Effector memory CD8-positive, alpha-beta T cell (primary cell): Measurements from ENCODE around the gene RMND5B.

ENCODE experiments used
- ATAC-seq: fragments of 150-1000 bp; cut with Tn5 transposase; replicated peaks from 2 replicates; pipeline ENCODE4 v1.10.0; 2021; ENCODE audit warnings: mild to moderate bottlenecking, moderate library complexity
- DNase-seq, 3 experiments: peaks; one replicate each; pipeline ENCODE4 v3.0.0; 2021
- H3K27ac Mint-ChIP-seq, 2 donors: one replicate each; pipeline ENCODE4 v1.8.0; 2022; ENCODE audit warnings: mild to moderate bottlenecking in 2 of 2, mixed read lengths in 2 of 2, moderate library complexity in 2 of 2
- H3K27me3 Mint-ChIP-seq, 2 donors: one replicate each; pipeline ENCODE4 v1.8.0; 2022; ENCODE audit warnings: mixed read lengths in 2 of 2
- H3K36me3 Mint-ChIP-seq: one replicate; pipeline ENCODE4 v1.8.0; 2022; ENCODE audit warnings: mild to moderate bottlenecking, moderate library complexity, mixed read lengths; ENCODE audit not compliant: insufficient read depth
- H3K4me1 Mint-ChIP-seq, 2 donors: one replicate each; pipeline ENCODE4 v1.8.0; 2022; ENCODE audit warnings: low read depth in 2 of 2, mixed read lengths in 2 of 2
- H3K4me3 Mint-ChIP-seq, 2 donors: one replicate each; pipeline ENCODE4 v1.8.0; 2022; ENCODE audit warnings: mild to moderate bottlenecking in 2 of 2, mixed read lengths in 2 of 2, moderate library complexity in 2 of 2
- H3K9me3 Mint-ChIP-seq, 2 donors: one replicate each; pipeline ENCODE4 v1.8.0; 2022; ENCODE audit warnings: mixed read lengths in 2 of 2

Gene RMND5B

GRCh38 chr5:178150977-178151734 lies 20.3 kb downstream of the RMND5B start:
- H3K27ac Mint-ChIP-seq = peak overlapping the region; percentile 69 to 70
- H3K9me3 Mint-ChIP-seq = no peaks in the 10 kb centered on the region
- ATAC-seq (no peak), DNase-seq (no peak)
- H3K36me3 Mint-ChIP-seq = peaks cover 22% of the 10 kb centered on the region
- no peaks in the 10 kb centered on the region for H3K27me3 Mint-ChIP-seq
- H3K4me1 Mint-ChIP-seq = peaks cover 21 to 22% of the 10 kb centered on the region in 2 donors
- peak overlapping the region in 1 of 2 donors; percentile 29 for H3K4me3 Mint-ChIP-seq

- ATAC-seq = no peak
- H3K27ac Mint-ChIP-seq = peak overlapping the region; percentile 93 to 94
- H3K4me1 Mint-ChIP-seq = peaks cover 21 to 22% of the 10 kb centered on the region in 2 donors
- H3K27me3 Mint-ChIP-seq = no peaks in the 10 kb centered on the region
- H3K9me3 Mint-ChIP-seq = no peaks in the 10 kb centered on the region
- H3K4me3 Mint-ChIP-seq = peak overlapping the region; percentile 97 to 98
- DNase-seq = no peak
- peaks cover 16% of the 10 kb centered on the region for H3K36me3 Mint-ChIP-seq
Measured at GRCh38 chr5:178152491-178153444, 22.0 kb downstream of the RMND5B start.

- H3K9me3 Mint-ChIP-seq = no peaks in the 10 kb centered on the region
- peak; percentile 94 to 96 (median 95) for DNase-seq
- H3K4me3 Mint-ChIP-seq = peak within 1 kb of the TSS; percentile 97 to 98
- peak within 1 kb of the TSS; percentile 93 to 94 for H3K27ac Mint-ChIP-seq
- H3K36me3 Mint-ChIP-seq = peaks cover 12% of the 10 kb centered on the region
- peak; percentile 98 for ATAC-seq
- no peaks in the 10 kb centered on the region for H3K27me3 Mint-ChIP-seq
- peaks cover 21 to 22% of the 10 kb centered on the region in 2 donors for H3K4me1 Mint-ChIP-seq
Measured at GRCh38 chr5:178153530-178154340, 22.9 kb downstream of the RMND5B start, which contains the start of gene NHP2. Gene NHP2 (minus strand): TSS chr5:178153885. CDS start chr5:178153817, 68 bp downstream.

GRCh38 chr5:178155065-178155464 lies 24.3 kb downstream of the RMND5B start:
- peaks cover 11% of the 10 kb centered on the region for H3K36me3 Mint-ChIP-seq
- peaks cover 21 to 22% of the 10 kb centered on the region in 2 donors for H3K4me1 Mint-ChIP-seq
- peak overlapping the region in 1 of 2 donors; percentile 94 for H3K27ac Mint-ChIP-seq
- H3K4me3 Mint-ChIP-seq = no peak overlapping the region
- no peaks in the 10 kb centered on the region for H3K27me3 Mint-ChIP-seq
- ATAC-seq (no peak), DNase-seq (no peak)
- no peaks in the 10 kb centered on the region for H3K9me3 Mint-ChIP-seq

- Mint-ChIP-seq H3K9me3 (no peaks in the 10 kb centered on the region), H3K36me3 (peaks cover 14% of the 10 kb centered on the region), H3K27me3 (peaks cover 15 to 19% of the 10 kb centered on the region in 2 donors), H3K4me3 (no peak overlapping the region), H3K27ac (no peak overlapping the region), H3K4me1 (peaks cover 0 to 6% of the 10 kb centered on the region in 2 donors)
- no peak for ATAC-seq
- no peak for DNase-seq
Measured at GRCh38 chr5:178160176-178160575, 29.4 kb downstream of the RMND5B start.

- no peaks in the 10 kb centered on the region for H3K9me3 Mint-ChIP-seq
- ATAC-seq = no peak
- peaks cover 15 to 19% of the 10 kb centered on the region in 2 donors for H3K27me3 Mint-ChIP-seq
- no peak overlapping the region for H3K4me3 Mint-ChIP-seq
- no peak overlapping the region for H3K27ac Mint-ChIP-seq
- H3K36me3 Mint-ChIP-seq = peaks cover 11% of the 10 kb centered on the region
- peaks cover 0 to 6% of the 10 kb centered on the region in 2 donors for H3K4me1 Mint-ChIP-seq
- DNase-seq = no peak
Measured at GRCh38 chr5:178162481-178162880, 31.7 kb downstream of the RMND5B start.

GRCh38 chr5:178163772-178164735 lies 33.2 kb downstream of the RMND5B start:
- H3K36me3 Mint-ChIP-seq = peaks cover 9% of the 10 kb centered on the region

GRCh38 chr5:178165581-178165980 lies 34.8 kb downstream of the RMND5B start:
- H3K27ac Mint-ChIP-seq = no peak overlapping the region
- DNase-seq (no peak), ATAC-seq (no peak)
- H3K4me3 Mint-ChIP-seq = no peak overlapping the region
- no peaks in the 10 kb centered on the region for H3K9me3 Mint-ChIP-seq
- H3K36me3 Mint-ChIP-seq = peaks cover 9% of the 10 kb centered on the region
- peaks cover 15 to 27% of the 10 kb centered on the region in 2 donors for H3K27me3 Mint-ChIP-seq
- peaks cover 0 to 6% of the 10 kb centered on the region in 2 donors for H3K4me1 Mint-ChIP-seq

More at GRCh38 chr5:178163772-178164735, 33.2 kb downstream of the RMND5B start:
- H3K4me3 Mint-ChIP-seq = peak overlapping the region in 1 of 2 donors; percentile 20
- peak; percentile 95 to 98 (median 96) for DNase-seq
- H3K27ac Mint-ChIP-seq = no peak overlapping the region
- peak; percentile 100 for ATAC-seq
- peaks cover 15 to 19% of the 10 kb centered on the region in 2 donors for H3K27me3 Mint-ChIP-seq
- peaks cover 0 to 6% of the 10 kb centered on the region in 2 donors for H3K4me1 Mint-ChIP-seq
- no peaks in the 10 kb centered on the region for H3K9me3 Mint-ChIP-seq

GRCh38 chr5:178170455-178170854 lies 39.6 kb downstream of the RMND5B start:
- H3K27ac Mint-ChIP-seq = no peak overlapping the region
- ATAC-seq = no peak
- no peaks in the 10 kb centered on the region for H3K36me3 Mint-ChIP-seq
- DNase-seq = no peak
- H3K27me3 Mint-ChIP-seq = peaks cover 0 to 8% of the 10 kb centered on the region in 2 donors
- H3K4me3 Mint-ChIP-seq = no peak overlapping the region
- H3K9me3 Mint-ChIP-seq = no peaks in the 10 kb centered on the region
- H3K4me1 Mint-ChIP-seq = no peaks in the 10 kb centered on the region

GRCh38 chr5:178174456-178174855 lies 43.6 kb downstream of the RMND5B start:
- H3K4me3 Mint-ChIP-seq = no peak overlapping the region
- no peak for ATAC-seq
- no peaks in the 10 kb centered on the region for H3K4me1 Mint-ChIP-seq
- H3K36me3 Mint-ChIP-seq = no peaks in the 10 kb centered on the region
- peaks cover 13 to 19% of the 10 kb centered on the region in 2 donors for H3K27me3 Mint-ChIP-seq
- H3K27ac Mint-ChIP-seq = peak overlapping the region in 1 of 2 donors; percentile 27
- DNase-seq = no peak
- no peaks in the 10 kb centered on the region for H3K9me3 Mint-ChIP-seq

GRCh38 chr5:178176791-178177190 lies 46.0 kb downstream of the RMND5B start:
- Mint-ChIP-seq H3K27me3 (peaks cover 13 to 28% of the 10 kb centered on the region in 2 donors), H3K4me1 (no peaks in the 10 kb centered on the region), H3K4me3 (no peak overlapping the region), H3K9me3 (no peaks in the 10 kb centered on the region), H3K27ac (no peak overlapping the region), H3K36me3 (no peaks in the 10 kb centered on the region)
- no peak for ATAC-seq
- no peak for DNase-seq

GRCh38 chr5:178177569-178177968 lies 46.8 kb downstream of the RMND5B start:
- DNase-seq (no peak), ATAC-seq (no peak)
- Mint-ChIP-seq H3K36me3 (no peaks in the 10 kb centered on the region), H3K4me1 (no peaks in the 10 kb centered on the region), H3K4me3 (no peak overlapping the region), H3K27ac (no peak overlapping the region), H3K27me3 (peaks cover 13 to 28% of the 10 kb centered on the region in 2 donors), H3K9me3 (no peaks in the 10 kb centered on the region)
